HG02943 (cell line): ENCODE data around the gene VRK2.
"Not testable (repeated sequence)": the region's sequence is repeated elsewhere in the genome, so short reads cannot be mapped to it uniquely, and the experiment has no call there.

Experiments
- ATAC-seq: cut with Tn5 transposase; IDR thresholded peaks from one replicate; pipeline ENCODE4 v1.9.1; 2021; ENCODE audit warnings: mild to moderate bottlenecking, low read depth, moderate library complexity; ENCODE audit not compliant: unreplicated experiment

The VRK2 gene

GRCh38 chr2:58156780-58157179, 110.2 kb downstream of the VRK2 start:
- no peak for ATAC-seq

GRCh38 chr2:58157754-58158153, 111.1 kb downstream of the VRK2 start:
- no peak for ATAC-seq

GRCh38 chr2:58158481-58158880, 111.9 kb downstream of the VRK2 start:
- ATAC-seq = no peak

- ATAC-seq = no peak
Measured at GRCh38 chr2:58163913-58164312, 117.3 kb downstream of the VRK2 start.

DNA sequence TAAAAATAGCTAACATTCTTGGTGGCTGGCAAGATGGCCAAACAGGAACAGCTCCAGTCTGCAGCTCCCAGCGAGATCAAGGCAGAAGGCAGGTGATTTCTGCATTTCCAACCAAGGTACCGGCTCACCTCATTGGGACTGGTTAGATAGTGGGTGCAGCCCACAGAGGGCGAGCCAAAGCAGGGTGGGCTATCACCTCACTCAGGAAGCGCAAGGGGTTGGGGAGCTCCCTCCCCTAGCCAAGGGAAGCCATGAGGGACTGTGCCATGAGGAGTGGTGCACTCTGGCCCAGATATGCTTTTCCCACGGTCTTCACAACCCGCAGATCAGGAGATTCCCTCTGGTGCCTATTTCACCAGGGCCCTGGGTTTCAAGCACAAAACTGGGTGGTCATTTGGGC, 121.5 kb downstream of the VRK2 start:
- ATAC-seq = not testable (repeated sequence)

GRCh38 chr2:58169845-58170244, 123.2 kb downstream of the VRK2 start:
- ATAC-seq = not testable (repeated sequence)

DNA sequence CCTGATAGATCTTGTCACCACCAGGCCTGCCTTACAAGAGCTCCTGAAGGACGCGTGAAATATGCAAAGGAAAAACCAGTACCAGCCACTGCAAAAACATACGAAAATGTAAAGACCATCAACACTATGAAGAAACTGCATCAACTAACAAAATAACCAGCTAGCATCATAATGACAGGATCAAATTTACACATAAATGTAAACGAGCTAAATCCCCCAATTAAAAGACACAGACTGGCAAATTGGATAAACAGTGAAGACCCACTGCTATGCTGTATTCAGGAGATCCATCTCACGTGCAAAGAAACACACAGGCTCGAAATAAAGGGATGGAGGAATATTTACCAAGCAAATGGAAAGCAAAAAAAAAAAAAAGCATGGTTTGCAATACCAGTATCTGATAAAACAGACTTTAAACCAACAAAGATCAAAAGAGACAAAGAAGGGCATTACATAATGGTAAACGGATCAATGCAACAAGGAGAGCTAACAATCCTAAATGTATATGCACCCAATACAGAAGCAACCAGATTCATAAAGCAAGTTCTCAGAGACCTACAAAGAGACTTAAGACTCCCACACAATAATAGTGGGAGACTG, 123.8 kb downstream of the VRK2 start:
- not testable (repeated sequence) for ATAC-seq

DNA sequence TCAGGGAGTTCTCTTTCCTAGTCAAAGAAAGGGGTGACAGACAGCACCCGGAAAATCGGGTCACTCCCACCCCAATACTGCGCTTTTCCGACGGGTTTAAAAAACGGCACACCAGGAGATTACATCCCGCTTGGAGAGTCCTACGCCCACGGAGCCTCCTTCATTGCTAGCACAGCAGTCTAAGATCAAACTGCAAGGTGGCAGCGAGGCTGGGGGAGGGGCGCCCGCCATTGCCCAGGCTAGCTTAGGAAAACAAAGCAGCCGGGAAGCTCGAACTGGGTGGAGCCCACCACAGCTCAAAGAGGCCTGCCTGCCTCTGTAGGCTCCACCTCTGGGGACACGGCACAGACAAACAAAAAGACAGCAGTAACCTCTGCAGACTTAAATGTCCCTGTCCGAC, 125.2 kb downstream of the VRK2 start:
- ATAC-seq = not testable (repeated sequence)

DNA sequence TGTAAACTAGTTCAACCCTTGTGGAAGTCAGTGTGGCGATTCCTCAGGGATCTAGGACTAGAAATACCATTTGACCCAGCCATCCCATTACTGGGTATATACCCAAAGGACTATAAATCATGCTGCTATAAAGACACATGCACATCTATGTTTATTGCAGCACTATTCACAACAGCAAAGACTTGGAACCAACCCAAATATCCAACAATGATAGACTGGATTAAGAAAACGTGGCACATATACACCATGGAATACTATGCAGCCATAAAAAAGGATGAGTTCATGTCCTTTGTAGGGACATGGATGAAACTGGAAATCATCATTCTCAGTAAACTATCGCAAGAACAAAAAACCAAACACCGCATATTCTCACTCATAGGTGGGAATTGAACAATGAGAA, 130.6 kb downstream of the VRK2 start:
- ATAC-seq = not testable (repeated sequence)

DNA sequence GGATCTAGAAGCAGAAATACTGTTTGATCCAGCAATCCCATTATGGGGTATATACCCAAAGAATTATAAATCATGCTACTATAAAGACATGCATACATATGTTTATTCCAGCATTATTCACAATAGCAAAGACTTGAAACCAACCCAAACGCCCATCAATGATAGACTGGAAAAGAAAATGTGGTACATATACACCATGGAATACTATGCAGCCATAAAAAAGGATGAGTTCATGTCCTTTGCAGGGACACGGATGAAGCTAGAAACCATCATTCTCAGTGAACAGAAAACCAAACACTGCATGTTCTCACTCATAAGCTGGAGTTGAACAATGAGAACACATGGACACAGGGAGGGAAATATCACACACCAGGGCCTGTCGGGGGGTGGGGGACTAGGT, 133.6 kb downstream of the VRK2 start:
- ATAC-seq = not testable (repeated sequence)

GRCh38 chr2:58180635-58181034, 134.0 kb downstream of the VRK2 start:
- no peak for ATAC-seq

- ATAC-seq = no peak
Measured at GRCh38 chr2:58182527-58182926, 135.9 kb downstream of the VRK2 start.

DNA sequence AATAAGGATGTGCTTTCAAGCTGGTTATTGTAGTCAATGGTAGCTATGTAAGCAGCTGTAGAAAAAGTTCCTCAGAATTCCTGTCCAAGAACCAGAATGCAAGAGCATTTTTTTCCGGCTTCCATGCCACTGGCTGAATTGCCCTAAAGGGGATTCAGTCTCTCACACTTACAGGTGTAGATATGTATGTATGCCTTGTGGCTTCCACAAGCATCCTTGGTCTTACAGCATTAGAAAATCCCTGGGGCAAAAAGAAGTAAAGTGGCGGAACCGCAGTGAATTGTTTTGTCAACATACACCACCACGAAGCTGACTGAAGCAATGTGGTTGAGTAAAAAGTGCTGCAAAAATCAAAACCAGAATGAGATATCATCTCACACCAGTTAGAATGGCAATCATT, 139.9 kb downstream of the VRK2 start:
- ATAC-seq = no peak

DNA sequence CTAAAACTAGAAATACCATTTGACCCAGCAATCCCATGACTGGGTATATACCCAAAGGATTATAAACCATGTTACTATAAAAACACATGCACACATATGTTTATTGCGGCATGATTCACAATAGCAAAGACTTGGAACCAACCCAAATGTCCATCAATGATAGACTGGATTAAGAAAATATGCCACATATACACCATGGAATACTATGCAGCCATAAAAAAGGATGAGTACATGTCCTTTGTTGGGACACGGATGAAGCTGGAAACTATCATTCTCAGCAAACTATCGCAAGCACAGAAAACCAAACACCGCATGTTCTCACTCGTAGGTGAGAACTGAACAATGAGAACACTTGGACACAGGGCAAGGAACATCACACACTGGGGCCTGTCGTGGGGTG, 140.4 kb downstream of the VRK2 start:
- not testable (repeated sequence) for ATAC-seq

- ATAC-seq = no peak
Measured at GRCh38 chr2:58194458-58194857, 147.9 kb downstream of the VRK2 start.

GRCh38 chr2:58195662-58196061, 149.1 kb downstream of the VRK2 start:
- no peak for ATAC-seq

DNA sequence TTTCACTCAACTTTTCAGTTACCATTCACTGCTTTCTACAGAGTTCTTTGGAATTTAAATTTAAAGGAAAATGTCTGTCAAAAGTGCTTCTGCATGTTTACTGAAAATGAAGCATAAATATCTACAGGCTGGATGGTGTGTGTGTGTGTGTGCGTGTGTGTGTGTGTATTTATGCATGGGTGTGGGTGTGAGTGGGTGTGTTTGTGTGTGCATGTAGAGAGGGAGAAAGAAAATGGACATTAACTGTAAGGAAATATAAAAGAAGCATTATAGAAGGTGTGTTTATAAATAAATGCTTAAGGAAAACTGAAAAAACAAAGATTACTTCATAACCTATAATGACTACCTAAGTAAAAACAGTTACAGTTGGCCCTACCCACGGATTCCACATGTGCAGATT, 151.3 kb downstream of the VRK2 start:
- ATAC-seq = no peak

DNA sequence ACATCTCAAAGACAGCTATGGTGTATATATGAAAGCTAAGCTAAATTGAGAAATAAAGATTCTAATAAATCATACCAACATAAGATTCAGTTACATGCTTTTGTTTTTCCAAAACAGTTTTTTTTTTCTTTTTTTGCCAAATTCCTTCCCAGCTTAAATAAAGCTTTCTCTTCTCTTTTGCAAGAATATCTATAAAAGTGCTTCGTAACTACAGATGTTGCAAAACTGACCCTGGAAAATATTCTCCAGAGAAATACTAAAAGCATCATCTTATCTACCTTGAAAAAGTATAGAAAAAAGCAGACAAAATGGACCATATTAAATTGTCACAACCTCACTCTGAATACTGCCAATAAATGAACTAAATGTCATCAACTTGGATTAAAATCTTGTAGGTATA, 155.8 kb downstream of the VRK2 start:
- no peak for ATAC-seq

DNA sequence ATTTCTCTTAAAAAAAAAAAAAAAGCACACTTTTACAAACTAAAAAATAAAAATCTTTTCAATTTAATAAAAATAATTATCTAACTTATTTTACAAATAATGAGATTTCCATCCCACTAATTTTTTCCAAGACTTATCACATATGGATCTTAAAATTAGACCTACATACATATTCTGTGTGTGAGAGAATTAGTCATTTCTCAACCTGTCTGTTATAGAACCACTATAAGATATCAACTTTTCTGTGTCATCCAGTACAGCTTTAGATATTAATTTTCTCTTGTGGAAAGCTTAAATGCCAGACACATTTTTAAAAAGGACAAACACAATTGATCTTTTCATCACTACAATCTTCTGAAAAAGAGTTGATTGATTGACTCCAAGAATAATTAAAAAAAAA, 156.4 kb downstream of the VRK2 start:
- no peak for ATAC-seq

DNA sequence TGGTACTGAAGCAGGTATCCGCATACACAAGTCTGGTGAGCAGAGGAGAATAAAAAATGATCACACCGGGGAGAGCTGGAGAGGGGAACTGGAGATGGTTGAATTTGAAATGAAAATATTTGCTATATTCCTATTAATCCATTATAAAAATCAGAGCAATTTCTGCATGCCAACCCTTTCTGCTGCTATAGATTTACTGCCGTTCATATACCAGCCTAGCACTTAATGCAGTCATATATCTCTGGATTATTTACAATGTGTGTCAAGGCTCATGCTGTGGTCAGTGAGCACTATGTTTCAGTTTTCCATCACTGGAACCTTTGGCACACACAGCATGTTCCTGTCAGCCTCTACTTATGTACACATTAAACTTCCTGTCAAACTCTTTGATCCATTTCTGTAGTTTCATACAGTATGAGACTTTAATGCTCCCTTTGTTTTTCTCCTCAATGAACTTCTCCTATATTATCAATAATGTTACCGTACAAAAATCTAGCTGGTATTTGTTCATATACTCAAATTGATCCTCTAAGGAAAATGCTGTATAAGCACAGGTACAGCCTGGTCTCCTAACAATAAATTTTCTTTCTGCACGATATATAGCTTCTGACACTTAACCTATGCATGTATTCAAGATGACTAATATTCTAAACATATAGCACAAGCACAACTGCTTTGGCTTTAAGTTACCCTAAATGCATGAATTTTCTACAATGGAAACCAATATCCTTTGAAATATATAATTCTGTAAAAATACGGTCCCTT, 157.8 kb downstream of the VRK2 start:
- ATAC-seq = no peak

- no peak for ATAC-seq
Measured at GRCh38 chr2:58206785-58207184, 160.2 kb downstream of the VRK2 start.

DNA sequence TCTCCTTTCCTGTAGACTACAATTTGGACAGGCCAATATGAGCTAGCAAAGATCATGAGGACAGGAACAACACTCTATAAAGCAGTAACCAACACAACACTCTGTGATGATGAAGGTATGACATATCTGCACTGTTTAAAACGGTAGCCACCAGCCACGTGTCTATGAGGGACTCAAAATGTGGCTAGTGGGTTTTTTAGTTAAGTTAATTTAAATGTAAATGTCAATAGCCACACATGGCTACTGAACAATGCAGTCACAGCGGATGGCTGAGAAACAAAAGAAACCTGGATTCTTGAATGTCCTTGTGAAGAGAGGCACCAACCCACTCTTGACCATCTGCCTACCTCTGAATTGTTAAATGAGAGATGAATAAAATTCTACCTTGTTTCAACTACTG, 160.6 kb downstream of the VRK2 start:
- no peak for ATAC-seq
